OCI-LY3 (cell line): ENCODE results near the gene GRIP2.

ENCODE experiments used
- CTCF ChIP-seq: fragments of 200-600, 300-600 bp; sonication (generic); IDR thresholded peaks from 2 replicates; pipeline ENCODE4 v1.5.1; 2014; ENCODE audit warnings: antibody characterized with exemption, low read length, low read depth
- EZH2phosphoT487 ChIP-seq: fragments of 200-600 bp; shearing (Covaris generic); IDR thresholded peaks from 2 replicates; pipeline ENCODE4 v1.6.1; 2018; ENCODE audit warnings: antibody characterized with exemption, mixed run types, low read depth

DNA sequence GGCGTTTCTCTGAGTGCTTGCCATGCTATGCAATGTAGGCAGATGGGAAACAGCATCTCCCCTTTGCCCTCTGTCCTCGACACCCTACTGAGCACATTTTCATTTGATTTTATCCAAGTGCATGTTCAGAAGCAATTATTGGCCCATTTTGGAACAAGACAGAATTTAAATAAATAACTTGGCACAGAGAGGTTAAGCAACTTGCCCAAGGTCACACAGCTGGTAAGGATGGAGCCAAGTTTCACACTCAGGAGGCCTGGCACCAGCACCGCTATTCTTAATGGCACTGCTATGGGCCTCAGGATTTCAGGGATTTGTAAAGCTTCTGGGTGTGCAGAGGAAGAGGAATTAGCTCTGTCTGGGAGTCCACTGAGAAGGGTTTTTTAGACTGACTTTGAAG lies 2.5 kb upstream of the GRIP2 start:
- TF ChIP-seq CTCF (no peak), EZH2phosphoT487 (no peak)
